HuH-7.5 (cell line): ENCODE data around the gene SPTBN1.

Source experiments
- DNase-seq: peaks from one replicate; pipeline ENCODE4 v3.0.0; 2011; ENCODE audit warnings: low spot score

The SPTBN1 gene

DNA sequence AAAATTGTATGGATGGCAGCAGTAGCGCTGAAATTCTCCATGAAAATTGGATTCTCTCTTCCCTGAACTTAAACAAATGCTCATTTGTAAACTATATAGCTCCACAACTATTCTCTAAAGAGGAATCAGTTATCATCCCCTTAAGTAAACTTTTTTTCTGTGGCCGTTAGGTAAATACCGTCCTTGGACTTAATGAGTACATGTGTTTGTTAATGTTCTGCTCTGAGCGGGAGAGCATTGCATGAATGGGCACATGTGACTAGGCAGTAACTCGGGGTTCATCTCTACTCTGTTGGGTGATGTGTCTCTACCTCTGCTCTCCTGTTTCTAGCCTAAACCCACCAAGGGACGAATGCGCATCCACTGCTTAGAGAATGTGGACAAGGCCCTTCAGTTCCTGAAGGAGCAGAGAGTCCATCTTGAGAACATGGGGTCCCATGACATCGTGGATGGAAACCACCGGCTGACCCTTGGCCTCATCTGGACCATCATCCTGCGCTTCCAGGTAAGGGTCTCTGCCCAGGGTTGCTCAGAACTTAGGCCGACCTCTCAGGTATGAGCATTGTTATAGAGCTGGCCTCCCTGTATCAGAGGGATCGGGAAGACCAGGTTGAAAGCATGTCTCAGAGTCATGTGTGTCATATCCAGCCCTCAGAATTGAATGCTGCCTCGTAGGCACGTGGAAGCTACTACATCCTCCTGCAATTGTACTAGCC is 155.9 kb downstream of the SPTBN1 start:
- no peak for DNase-seq

DNA sequence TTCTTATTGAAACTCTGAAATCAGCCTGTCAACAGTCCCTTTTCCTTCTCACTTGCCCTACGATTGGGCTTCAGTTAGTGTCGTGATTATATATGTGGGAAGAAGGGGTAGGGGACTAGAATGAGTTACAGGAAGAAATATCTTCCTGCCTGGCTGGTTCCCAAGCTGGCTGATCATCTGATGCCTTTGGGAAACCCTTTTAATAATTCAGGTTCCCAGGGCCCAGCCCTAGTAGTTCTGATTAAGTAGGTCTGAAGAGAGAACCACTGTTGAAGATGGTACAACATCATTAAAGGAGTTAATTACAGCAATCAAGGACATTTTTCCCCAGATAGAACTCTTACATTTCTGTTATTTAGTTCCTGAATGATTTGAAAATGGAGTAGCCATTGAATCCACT is 157.3 kb downstream of the SPTBN1 start:
- no peak for DNase-seq

DNA sequence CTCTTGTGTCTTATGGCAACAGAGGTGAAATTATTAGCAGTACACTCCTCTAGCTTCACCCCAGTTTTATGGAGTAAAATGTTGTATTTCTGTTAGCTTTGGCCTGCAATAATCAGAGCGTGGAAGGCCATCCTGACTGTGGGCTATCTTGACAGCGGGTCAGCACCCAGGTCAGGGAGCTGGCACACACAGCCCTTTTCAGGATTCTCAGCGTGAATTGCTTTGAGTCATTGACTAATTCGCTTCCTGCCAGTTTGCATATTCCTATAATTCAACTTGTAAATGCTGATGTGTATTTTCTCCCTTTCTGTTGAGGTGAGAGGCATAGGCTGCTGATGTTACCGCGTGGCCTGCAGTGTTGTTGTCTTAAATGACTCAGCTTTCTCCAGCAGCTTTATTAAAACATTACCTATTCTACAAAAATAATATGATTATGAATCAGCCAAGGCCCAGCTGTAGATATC is 157.7 kb downstream of the SPTBN1 start:
- DNase-seq: no peak

DNA sequence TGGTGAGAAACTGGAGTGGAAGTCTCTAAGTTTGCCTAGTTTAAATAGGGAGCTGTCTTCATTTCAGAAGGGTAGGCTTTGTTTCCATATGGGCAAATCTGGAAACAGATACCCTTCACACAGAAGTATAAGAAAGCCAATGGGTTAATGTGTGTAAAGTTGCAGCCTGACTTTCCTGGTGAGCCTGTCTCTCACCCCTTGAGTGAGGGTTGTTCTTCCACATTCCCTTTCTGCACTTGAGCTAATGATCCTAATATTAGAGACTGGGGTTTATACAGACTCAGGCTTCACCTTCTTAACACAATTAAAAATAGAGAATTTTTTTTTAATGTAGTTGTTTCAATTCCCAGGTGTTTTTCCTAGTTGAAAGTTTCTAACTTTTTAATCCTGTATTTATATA is 158.7 kb downstream of the SPTBN1 start:
- DNase-seq: no peak

DNA sequence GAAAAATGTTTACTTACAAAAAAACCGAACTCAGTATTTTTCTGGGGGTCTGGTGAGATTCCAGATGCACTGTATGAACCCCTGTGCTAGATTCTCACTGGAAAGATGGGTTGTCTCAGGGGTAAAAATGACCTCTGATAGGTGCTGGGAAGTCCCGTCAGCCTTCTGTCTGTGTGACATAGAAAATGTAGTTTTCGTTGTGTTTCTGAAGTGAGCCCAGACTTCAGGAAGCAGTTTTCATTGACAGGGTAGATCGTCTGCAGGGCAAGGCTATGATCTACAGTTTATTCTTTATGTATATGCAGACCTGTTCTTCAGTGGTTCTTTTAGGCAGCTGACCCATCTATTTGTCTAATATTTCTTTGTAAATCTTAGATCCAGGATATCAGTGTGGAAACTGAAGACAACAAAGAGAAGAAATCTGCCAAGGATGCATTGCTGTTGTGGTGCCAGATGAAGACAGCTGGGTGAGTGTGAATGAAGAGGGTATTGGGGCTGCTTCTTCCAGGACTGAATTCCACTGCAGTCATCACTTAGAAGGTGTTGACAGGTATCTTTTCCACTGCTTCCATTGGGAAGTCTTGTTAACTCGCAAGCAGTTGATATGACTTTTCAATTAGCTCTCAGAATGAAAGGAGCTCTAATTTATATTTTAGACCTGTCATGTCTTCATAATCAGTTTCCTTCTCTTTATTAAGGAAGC is 159.9 kb downstream of the SPTBN1 start:
- no peak for DNase-seq

DNA sequence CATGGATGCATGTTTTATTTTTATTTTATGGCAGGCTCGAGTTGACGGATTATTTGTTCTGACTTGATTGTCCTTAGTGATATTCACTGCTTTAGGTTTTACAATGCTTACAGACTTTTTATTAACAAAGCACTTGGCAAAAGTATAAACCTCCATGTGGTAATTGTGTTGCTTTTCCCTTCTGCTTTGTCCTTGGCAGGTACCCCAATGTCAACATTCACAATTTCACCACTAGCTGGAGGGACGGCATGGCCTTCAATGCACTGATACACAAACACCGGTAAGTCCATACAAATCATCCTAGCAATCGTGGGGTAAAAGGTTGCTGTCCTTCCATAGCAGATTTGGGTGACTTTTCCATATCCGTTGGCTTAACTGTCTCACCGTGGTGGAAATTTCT is 161.3 kb downstream of the SPTBN1 start:
- DNase-seq: no peak

DNA sequence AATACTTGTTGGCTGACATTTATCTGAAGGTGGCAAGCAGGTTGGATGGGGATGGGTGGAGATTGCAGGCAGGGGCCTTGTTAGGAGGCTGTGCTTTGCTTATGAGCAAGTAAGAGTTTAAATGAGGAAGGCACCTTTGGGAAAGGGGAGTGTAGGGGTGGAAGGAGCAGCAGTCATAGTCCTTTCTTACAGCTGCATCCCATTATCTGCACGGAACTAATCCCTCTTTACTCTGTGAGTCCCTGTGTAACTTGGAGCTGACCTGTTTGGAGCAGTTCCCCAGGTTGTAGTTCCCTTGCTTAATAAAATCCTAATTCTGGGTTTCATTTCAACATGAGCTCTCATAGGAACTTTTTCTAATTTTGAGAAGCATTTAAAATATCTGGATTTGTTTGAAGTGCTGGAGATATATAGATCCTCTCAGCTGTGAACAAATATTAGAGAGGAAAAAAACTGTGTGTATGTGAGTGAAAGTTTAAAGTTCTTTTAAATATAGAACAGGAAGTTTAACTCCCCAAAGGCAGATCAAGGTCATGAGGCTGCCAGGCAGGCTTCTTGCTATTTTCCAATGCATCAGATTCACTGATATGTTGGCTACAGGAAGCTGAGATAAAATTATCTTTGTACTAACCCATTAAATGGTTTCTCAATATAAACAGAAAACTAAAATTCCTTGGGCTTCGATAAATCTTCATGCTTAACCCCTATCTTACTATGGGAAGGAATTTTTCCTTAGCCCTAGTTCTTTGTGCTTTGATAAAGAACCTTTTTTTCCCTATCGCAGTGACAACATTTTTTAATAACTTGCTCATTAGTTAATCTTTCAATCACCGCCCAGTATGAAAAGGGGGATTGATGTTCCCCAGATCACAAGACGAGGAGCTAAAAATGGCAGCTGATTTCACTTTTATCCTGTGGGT is 162.8 kb downstream of the SPTBN1 start:
- DNase-seq: no peak

DNA sequence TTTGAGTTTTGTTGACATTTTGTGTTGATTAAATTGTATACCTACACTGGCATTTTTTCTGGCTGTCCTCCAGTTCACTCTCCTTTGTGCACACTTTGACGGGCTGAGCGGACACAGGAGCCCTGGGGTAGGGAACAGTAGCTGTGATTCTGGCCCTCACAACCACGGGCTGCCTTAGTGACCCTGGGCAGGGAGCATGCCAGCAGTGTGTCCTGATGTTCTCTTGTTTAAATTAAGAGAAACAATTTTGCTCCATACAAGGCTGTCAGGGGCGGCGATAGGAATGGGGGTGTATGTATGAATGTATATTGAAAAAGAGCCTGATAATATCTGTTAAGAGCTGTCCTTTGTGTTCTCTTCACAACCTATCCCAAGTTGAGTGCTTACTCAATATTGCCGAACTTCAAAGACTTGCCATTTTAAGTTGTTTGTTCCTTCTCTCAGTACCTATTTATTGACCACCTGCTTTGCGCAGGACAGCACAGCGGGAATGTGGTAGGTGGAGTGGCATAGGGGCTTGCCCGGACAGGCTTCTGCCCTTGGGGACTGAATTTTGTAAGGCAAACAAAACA is 163.6 kb downstream of the SPTBN1 start:
- no peak for DNase-seq

DNA sequence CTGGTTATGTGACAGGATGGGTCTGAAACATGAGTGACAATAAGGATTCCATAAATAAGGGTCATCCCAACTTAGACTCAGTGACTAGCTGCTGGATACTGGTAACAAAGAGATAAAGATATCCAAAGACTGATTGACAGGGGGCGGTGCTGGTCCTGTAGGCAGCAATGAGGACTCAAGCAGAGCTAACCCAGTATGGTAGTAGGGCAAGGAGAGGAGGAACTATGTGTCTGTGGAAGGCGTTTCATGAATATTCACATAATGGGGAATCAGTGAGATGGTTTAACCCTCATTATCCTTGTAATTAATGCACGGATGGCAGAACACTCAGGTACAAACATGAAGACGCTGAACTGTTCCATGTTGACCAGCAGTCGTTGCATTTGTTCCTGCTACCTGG is 164.8 kb downstream of the SPTBN1 start:
- no peak for DNase-seq

DNA sequence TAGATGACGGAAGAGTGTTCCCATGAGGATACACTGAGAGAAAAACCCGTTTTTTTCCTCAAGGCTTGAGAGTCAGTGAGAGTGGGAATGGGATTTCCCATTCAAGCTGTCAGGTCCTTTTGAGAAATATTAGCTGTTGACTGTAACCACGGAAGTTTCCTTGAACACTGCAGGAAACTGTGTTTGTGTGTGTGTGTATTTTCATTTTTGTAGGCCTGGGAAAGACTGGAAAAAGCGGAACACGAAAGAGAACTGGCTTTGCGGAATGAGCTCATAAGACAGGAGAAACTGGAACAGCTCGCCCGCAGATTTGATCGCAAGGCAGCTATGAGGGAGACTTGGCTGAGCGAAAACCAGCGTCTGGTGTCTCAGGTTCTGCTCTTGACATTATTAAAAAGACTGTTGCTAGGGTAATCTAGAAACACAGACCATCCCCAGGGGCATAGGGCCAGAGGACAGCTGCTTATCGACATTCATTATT is 168.5 kb downstream of the SPTBN1 start:
- no peak for DNase-seq

DNA sequence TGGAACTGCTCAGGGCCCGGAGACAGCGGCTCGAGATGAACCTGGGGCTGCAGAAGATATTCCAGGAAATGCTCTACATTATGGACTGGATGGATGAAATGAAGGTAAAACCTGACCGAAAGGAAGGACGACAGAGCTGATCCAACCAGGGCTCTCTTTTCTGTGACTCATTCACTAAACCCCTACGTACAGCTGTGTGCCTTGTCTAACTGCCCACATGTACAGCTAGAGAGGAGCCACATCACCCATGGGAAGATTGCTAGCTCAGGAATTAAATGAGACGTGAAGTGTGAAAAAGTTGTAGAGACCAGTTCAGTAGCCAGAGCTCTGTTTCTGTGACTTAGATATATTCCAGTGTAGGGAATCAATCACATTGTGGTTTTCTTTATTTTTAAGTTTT is 170.0 kb downstream of the SPTBN1 start:
- no peak for DNase-seq

DNA sequence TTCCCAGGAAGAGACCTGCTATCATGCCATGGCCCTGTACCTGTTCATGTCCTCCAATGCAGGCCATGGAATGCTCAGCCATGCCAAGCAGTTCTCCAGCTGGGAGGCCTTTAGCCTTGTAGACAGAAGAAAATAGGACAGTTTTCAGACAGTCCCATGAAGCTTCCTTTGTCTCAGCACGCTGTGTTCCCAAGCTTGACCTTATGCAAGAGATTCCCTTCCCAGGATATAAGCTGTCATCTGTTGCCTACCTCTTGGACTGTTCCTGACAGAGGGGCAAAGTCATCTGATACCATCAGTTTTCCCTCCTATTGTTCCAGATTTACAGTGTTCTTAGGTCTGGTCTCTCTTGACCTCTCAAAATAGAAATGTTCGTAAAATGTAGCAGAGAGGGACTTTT is 170.8 kb downstream of the SPTBN1 start:
- DNase-seq: no peak

DNA sequence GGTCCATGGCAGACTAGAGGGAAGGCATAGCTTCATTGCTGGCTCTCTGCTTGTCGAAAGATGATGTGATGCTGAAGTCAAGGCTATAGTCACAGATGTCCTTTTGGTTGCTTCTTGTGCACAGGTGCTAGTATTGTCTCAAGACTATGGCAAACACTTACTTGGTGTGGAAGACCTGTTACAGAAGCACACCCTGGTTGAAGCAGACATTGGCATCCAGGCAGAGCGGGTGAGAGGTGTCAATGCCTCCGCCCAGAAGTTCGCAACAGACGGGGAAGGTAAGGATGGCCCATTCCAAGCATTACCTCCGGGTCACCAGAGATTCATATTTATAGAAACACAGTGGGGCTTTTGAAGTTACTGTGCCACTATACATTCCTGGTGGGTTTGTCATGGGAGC is 171.8 kb downstream of the SPTBN1 start:
- DNase-seq: no peak

DNA sequence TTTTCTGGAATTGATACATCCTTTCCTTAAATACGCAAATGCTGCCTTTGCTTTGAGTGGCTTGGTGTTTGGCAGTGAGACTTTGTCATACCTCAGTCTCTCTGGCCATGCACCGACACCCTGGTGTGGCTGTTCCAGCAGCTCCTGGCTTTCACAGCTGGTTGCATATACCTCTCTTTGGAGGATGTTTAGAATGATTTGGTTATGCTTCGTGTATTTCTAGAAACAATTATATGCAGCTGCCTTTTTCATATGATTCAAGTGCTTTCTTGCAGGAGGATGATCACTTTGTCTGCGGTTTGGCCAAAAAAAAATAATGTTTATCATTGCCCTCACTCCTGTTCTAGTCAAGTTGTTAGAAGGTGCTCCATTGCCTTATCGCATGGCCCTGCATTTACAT is 172.3 kb downstream of the SPTBN1 start:
- DNase-seq: no peak

DNA sequence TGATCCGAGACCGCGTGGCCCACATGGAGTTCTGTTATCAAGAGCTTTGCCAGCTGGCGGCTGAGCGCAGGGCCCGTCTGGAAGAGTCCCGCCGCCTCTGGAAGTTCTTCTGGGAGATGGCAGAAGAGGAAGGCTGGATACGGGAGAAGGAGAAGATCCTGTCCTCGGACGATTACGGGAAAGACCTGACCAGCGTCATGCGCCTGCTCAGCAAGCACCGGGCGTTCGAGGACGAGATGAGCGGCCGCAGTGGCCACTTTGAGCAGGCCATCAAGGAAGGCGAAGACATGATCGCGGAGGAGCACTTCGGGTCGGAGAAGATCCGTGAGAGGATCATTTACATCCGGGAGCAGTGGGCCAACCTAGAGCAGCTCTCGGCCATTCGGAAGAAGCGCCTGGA is 172.8 kb downstream of the SPTBN1 start:
- DNase-seq: no peak

DNA sequence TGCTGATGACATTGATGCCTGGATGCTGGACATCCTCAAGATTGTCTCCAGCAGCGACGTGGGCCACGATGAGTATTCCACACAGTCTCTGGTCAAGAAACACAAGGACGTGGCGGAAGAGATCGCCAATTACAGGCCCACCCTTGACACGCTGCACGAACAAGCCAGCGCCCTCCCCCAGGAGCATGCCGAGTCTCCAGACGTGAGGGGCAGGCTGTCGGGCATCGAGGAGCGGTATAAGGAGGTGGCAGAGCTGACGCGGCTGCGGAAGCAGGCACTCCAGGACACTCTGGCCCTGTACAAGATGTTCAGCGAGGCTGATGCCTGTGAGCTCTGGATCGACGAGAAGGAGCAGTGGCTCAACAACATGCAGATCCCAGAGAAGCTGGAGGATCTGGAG is 173.3 kb downstream of the SPTBN1 start:
- no peak for DNase-seq

DNA sequence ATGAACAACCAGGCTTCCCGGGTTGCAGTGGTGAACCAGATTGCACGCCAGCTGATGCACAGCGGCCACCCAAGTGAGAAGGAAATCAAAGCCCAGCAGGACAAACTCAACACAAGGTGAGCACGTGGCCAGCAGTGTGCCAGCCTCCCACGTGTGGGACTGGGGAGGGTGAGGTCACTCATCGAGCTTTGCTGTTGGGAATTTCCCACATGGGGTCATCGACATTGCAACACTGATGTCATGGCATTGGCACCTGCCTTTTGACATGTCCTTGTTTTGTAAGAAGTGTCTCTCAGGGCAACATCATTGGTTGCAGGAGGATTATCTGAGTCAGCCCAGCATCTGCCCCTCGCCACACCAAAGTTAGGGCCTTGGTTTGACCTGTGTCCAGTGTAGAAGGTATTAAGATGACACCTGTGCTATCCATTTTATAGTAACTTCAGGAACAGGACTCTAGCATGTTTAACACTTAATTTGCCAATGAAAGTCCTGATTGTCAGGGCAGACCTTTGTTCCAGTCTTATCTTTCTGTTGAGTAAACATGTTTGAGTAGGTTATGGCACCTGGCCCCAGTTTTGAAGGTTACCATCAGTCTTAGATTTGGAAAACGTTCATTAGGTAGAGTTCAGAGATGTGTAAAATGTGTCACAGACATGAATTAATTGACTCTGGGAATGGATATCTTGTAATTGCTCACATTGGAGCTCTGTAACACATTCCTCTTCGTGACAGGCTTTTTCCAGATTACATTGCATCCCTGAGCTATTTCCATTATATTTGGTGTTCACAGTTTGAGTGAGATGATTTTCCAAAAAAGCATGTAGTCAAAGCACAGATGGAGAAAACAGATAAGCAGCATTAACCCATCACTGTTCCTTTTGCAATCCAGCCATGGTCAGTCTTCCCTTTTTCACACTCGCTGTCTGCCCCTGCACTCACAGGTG is 174.1 kb downstream of the SPTBN1 start:
- DNase-seq: peak; percentile 83

DNA sequence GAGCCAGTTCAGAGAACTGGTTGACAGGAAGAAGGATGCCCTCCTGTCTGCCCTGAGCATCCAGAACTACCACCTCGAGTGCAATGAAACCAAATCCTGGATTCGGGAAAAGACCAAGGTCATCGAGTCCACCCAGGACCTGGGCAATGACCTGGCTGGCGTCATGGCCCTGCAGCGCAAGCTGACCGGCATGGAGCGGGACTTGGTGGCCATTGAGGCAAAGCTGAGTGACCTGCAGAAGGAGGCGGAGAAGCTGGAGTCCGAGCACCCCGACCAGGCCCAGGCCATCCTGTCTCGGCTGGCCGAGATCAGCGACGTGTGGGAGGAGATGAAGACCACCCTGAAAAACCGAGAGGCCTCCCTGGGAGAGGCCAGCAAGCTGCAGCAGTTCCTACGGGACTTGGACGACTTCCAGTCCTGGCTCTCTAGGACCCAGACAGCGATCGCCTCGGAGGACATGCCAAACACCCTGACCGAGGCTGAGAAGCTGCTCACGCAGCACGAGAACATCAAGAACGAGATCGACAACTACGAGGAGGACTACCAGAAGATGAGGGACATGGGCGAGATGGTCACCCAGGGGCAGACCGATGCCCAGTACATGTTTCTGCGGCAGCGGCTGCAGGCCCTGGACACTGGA is 174.9 kb downstream of the SPTBN1 start:
- DNase-seq: no peak

DNA sequence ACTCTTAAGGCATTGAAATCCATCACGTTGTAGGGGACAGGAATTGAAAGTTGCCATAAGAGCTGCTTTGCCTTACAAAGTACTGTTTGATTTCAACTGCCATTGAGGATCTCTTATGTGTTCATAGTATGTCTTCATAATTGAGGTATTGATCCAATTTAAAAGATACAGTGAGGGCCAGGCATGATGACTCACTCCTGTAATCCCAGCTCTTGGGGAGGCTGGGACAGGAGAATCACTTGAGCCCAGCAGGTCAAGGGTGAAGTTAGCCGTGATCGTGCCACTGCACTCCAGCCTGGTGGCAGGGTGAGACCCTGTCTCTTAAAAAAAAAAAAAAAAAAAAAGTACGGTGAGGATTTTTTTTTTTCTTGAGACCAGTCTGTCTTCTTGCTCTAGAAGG is 175.6 kb downstream of the SPTBN1 start:
- DNase-seq: no peak
